ENCODE measurements around the gene CHRNA5.
"Not testable (repeated sequence)": the region's sequence is repeated elsewhere in the genome, so short reads cannot be mapped to it uniquely, and the experiment has no call there.

DNA sequence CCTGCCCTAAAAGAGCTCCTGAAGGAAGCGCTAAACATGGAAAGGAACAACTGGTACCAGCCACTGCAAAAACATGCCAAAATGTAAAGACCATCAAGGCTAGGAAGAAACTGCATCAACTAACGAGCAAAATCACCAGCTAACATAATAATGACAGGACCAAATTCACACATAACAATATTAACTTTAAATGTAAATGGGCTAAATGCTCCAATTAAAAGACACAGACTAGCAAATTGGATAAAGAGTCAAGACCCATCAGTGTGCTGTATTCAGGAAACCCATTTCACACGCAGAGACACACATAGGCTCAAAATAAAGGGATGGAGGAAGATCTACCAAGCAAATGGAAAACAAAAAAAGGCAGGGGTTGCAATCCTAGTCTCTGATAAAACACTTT lies 44.2 kb downstream of the CHRNA5 start:
- not testable (repeated sequence) for TF ChIP-seq EZH2 (IDR thresholded peaks at IDR 0.05; ENCODE audit: borderline replicate concordance, low read length); CTCF (conservative IDR thresholded peaks at IDR 0.05 in 1 of 2, IDR thresholded peaks at IDR 0.05 in 1 of 2; ENCODE audit: extremely low read depth in 1 of 2, insufficient read depth in 1 of 2, low read depth in 1 of 2, low read length in 2 of 2)
